Epithelial cell of esophagus (primary cell): ENCODE measurements around the gene IL16.

Experiments
- DNase-seq: peaks from one replicate; pipeline ENCODE4 v3.0.0; 2010; ENCODE audit warnings: low read depth
- H3K4me3 ChIP-seq: 2 replicates; pipeline ENCODE4 v1.5.1; 2011; ENCODE audit warnings: mild to moderate bottlenecking, low read length, control low read depth
- TF ChIP-seq, protein P1 (sequence below): IDR thresholded peaks from 2 replicates; pipeline ENCODE4 v1.5.1; 2011; ENCODE audit warnings: low read depth, mild to moderate bottlenecking, low read length, control low read depth, inconsistent platforms; ENCODE audit not compliant: insufficient read depth; ENCODE audit errors: missing control alignments

IL16 gene

DNA sequence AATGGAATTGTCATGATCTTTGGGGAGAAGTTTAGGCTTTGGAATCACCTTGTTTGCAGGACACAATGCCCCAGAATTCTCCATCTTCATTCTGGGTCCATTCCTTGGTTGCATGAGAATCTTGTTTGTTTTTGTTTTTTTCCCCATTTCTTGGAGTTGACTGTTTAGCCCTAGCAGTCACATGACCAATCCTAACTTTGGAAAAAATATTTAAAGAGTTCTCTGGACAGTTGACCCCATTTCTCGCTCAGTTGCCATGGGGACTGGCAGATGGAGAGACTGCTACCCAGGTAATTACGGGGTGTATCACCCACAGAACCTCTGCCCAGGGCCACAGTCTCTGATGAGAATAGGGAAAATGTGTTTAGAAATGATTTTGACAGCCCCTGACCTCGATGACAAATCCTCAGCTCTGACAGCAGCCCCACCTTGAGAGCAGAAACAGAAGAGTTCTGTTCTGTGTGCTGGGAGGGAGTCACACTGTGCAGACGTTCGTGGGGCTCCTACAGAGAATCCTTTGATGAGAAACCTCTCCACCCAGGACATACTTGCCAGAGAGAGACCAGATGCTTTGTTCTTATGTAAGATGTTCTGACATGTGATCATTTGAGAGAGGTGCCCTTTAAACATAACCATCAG, 57.7 kb downstream of the IL16 start:
- DNase-seq, result no peak
- H3K4me3 ChIP-seq, result no peak overlapping the region
- TF ChIP-seq, protein P1, sequence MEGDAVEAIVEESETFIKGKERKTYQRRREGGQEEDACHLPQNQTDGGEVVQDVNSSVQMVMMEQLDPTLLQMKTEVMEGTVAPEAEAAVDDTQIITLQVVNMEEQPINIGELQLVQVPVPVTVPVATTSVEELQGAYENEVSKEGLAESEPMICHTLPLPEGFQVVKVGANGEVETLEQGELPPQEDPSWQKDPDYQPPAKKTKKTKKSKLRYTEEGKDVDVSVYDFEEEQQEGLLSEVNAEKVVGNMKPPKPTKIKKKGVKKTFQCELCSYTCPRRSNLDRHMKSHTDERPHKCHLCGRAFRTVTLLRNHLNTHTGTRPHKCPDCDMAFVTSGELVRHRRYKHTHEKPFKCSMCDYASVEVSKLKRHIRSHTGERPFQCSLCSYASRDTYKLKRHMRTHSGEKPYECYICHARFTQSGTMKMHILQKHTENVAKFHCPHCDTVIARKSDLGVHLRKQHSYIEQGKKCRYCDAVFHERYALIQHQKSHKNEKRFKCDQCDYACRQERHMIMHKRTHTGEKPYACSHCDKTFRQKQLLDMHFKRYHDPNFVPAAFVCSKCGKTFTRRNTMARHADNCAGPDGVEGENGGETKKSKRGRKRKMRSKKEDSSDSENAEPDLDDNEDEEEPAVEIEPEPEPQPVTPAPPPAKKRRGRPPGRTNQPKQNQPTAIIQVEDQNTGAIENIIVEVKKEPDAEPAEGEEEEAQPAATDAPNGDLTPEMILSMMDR, result no peak

DNA sequence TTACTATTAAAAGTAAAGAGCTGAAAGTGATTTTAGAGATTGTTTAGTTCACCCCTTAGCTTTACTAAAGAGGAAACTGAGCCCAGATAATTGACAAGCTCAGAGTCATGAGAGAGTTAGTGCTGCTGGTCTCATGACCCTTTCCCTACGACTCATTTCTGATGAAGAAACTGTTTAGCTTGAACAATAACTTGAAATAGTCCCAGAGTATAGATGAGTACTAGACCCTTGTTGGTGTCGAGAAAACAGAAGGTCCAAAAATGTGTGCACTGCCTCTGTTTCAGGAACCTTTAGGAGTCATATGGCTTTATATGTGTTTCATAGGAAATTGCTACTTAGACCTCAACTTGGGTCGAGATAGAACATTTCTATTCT, 58.2 kb downstream of the IL16 start:
- TF ChIP-seq, protein P1, result no peak
- no peak overlapping the region for H3K4me3 ChIP-seq
- peak; percentile 38 for DNase-seq

DNA sequence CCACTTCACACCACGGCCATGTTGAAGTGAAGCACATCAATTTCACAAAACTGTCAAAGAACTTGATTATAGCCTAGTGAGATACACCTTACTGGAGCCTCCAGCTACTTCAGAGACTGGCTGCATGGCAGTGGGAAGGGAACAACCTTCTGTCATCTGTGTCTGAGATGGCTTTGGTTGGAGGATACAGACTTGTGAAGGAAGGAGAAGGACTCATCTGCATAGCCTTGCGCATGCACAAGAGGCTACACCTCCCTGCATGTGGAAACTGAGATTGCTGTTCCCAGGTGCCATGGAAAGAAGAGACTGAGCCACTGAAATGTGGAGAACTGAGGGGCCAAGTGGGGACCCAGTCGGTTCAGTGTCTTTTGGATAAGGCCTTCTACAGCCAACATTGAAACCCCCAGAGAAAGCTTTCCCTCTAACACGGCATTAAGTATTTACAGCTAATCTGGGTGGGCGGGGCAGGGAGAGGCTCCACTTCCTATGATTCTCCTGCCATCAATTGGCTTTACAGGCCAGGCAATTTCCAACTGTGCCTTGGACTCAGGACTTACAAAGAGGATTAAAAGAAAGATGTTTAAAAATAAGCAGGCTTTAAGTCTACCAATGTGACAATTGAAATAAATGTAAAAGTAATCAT, 58.8 kb downstream of the IL16 start:
- no peak for DNase-seq
- TF ChIP-seq, protein P1, result no peak
- no peak overlapping the region for H3K4me3 ChIP-seq

DNA sequence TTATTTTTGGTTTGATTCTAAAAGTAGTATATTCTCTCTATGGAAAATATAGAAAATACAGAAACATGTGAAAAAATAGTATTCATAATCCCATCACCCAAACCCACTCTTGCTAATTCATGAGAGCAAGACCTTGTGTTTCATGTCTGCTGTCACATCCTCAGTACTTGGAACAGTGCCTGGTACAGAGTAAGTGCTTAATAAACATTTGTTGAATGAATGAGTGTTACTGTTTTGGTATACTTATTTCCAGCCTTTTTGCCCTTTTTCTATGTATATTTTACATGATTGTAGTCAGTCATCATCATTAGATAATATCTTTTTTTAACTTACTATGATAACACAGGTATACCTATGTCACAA, 59.3 kb downstream of the IL16 start:
- TF ChIP-seq, protein P1, result no peak
- no peak for DNase-seq
- no peak overlapping the region for H3K4me3 ChIP-seq

DNA sequence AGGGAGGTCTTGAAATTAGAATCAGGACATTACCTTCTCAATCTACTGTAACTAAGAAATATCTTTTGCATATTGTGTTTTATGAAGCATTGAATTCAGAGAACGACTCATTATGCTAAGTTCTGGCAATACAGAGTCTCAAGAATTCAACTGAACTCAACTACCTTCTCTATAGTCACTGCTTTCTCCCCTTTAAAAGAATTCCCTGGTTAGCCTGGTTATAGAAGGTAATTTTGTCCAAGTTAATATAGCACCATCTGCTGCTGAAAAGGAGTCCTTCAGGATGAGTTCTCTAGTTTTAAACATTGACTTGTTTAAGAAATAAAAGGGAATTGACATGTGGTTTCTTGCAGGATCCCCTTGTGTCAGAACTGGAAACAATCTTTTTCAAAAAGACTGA, 60.2 kb downstream of the IL16 start:
- DNase-seq, result peak; percentile 56
- TF ChIP-seq, protein P1, result peak; percentile 57
- no peak overlapping the region for H3K4me3 ChIP-seq

DNA sequence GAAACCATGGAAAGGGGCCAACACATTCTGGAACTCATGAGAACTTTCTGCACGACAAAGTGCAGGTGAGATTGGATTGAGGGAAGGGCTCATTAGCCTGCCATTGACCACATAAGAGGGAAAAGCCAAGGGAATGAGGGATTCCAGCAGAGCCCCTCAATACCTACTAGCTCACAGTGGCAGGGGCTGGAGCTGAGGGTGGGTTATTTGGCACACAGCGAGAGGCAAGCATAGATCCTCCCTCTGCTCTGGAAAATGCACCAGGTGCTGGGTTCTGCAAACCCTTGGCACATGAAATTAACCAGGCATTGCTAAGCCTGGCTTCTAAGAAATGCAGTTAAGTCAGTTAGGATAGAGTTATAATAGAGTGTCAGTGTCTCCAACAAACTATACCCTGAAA, 60.8 kb downstream of the IL16 start:
- DNase-seq, result no peak
- TF ChIP-seq, protein P1, result no peak

DNA sequence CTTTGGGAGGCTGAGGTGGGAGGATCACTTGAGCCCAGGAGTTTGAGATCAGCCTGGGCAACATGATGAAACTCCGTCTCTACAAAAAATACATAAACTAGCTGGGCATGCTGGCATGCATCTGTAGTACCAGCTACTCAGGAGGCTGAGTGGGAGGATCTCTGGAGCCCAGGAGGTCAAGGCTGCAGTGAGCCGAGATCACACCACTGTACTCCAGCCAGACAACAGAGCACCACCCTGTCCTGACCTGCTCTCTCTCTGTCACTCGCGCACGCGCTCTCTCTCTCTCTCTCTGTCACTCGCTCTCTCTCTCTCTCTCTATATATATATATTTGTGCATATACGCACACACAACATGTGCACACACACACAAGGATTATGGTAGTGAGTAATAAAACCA, 61.8 kb downstream of the IL16 start:
- H3K4me3 ChIP-seq, result no peak overlapping the region
- no peak for DNase-seq
- TF ChIP-seq, protein P1, result no peak

More for the DNA sequence above, 60.8 kb downstream of the IL16 start:
- no peak overlapping the region for H3K4me3 ChIP-seq
